GOT3 (cell line): ENCODE data around the gene AFAP1.
A peak's percentile ranks its signal among the peaks of the same experiment; 100 is the strongest.

Experiments
- DNase-seq: peaks from one replicate; lab custom pipeline; 2025; ENCODE audit warnings: mixed read lengths; lab: John Stamatoyannopoulos, UW

AFAP1 gene

GRCh38 chr4:7841071-7841470 lies 98.6 kb downstream of the AFAP1 start:
- DNase-seq = no peak

- DNase-seq = no peak
Measured at GRCh38 chr4:7839856-7840255, 99.8 kb downstream of the AFAP1 start.

- no peak for DNase-seq
Measured at GRCh38 chr4:7838136-7838782, 101.4 kb downstream of the AFAP1 start.

- no peak for DNase-seq
Measured at GRCh38 chr4:7837597-7838135, 102.0 kb downstream of the AFAP1 start.

- no peak for DNase-seq
Measured at GRCh38 chr4:7831858-7832730, 107.6 kb downstream of the AFAP1 start.

GRCh38 chr4:7831330-7831729 lies 108.3 kb downstream of the AFAP1 start:
- DNase-seq = no peak

GRCh38 chr4:7830747-7831146 lies 108.9 kb downstream of the AFAP1 start:
- no peak for DNase-seq

GRCh38 chr4:7829652-7830580 lies 109.7 kb downstream of the AFAP1 start:
- no peak for DNase-seq

- DNase-seq = no peak
Measured at GRCh38 chr4:7828793-7829301, 110.8 kb downstream of the AFAP1 start.

- peak; percentile 19 for DNase-seq
Measured at GRCh38 chr4:7828011-7828720, 111.5 kb downstream of the AFAP1 start.

GRCh38 chr4:7827566-7827965 lies 112.1 kb downstream of the AFAP1 start:
- DNase-seq = no peak

- DNase-seq = no peak
Measured at GRCh38 chr4:7826909-7827306, 112.8 kb downstream of the AFAP1 start.

GRCh38 chr4:7826176-7826908 lies 113.3 kb downstream of the AFAP1 start:
- no peak for DNase-seq

- no peak for DNase-seq
Measured at GRCh38 chr4:7824218-7824617, 115.4 kb downstream of the AFAP1 start.

- no peak for DNase-seq
Measured at GRCh38 chr4:7823416-7823824, 116.2 kb downstream of the AFAP1 start.

- no peak for DNase-seq
Measured at GRCh38 chr4:7822877-7823276, 116.8 kb downstream of the AFAP1 start.

GRCh38 chr4:7822137-7822505 lies 117.5 kb downstream of the AFAP1 start:
- DNase-seq = no peak

GRCh38 chr4:7821245-7822136 lies 118.2 kb downstream of the AFAP1 start:
- no peak for DNase-seq

- no peak for DNase-seq
Measured at GRCh38 chr4:7820031-7820818, 119.4 kb downstream of the AFAP1 start.
